ENCODE measurements around the gene OR1L8.
"Not testable (repeated sequence)": the region's sequence is repeated elsewhere in the genome, so short reads cannot be mapped to it uniquely, and the experiment has no call there.

OR1L8 gene

GRCh38 chr9:122583284-122583683, at the start of gene OR1L8:
TSS of gene OR1L8 (minus strand) at chr9:122583384. CDS start at chr9:122568477, 14,907 bp downstream.
- not testable (repeated sequence) for H3K36me3 Mint-ChIP-seq, H3K4me3 Mint-ChIP-seq, H3K9me3 Mint-ChIP-seq, ATAC-seq, H3K27ac Mint-ChIP-seq, H3K27me3 Mint-ChIP-seq, H3K4me1 Mint-ChIP-seq

GRCh38 chr9:122619996-122620395, 36.8 kb upstream of the OR1L8 start:
- H3K9me3 Mint-ChIP-seq, result peaks cover 3% of the 10 kb centered on the region
- no peaks in the 10 kb centered on the region for H3K36me3 Mint-ChIP-seq
- no peaks in the 10 kb centered on the region for H3K4me1 Mint-ChIP-seq
- ATAC-seq, result no peak
- H3K27ac Mint-ChIP-seq, result no peak overlapping the region
- no peak overlapping the region for H3K4me3 Mint-ChIP-seq
- peaks cover 34% of the 10 kb centered on the region for H3K27me3 Mint-ChIP-seq

- Mint-ChIP-seq H3K27ac (no peak within 1 kb of the TSS), H3K27me3 (peaks cover 9% of the 10 kb centered on the region), H3K36me3 (no peaks in the 10 kb centered on the region), H3K9me3 (peaks cover 3% of the 10 kb centered on the region), H3K4me3 (no peak within 1 kb of the TSS), H3K4me1 (no peaks in the 10 kb centered on the region)
- no peak for ATAC-seq
Measured at GRCh38 chr9:122614362-122614761, 31.2 kb upstream of the OR1L8 start, which contains the start of gene OR1Q1. TSS of gene OR1Q1 (plus strand) at chr9:122614738. CDS start at chr9:122614738, 0 bp downstream.

- H3K4me3 Mint-ChIP-seq, result no peak overlapping the region
- ATAC-seq, result no peak
- no peaks in the 10 kb centered on the region for H3K36me3 Mint-ChIP-seq
- no peak overlapping the region for H3K27ac Mint-ChIP-seq
- no peaks in the 10 kb centered on the region for H3K4me1 Mint-ChIP-seq
- H3K27me3 Mint-ChIP-seq, result peaks cover 9% of the 10 kb centered on the region
- no peaks in the 10 kb centered on the region for H3K9me3 Mint-ChIP-seq
Measured at GRCh38 chr9:122609804-122610203, 26.6 kb upstream of the OR1L8 start.

GRCh38 chr9:122606587-122606986, 23.4 kb upstream of the OR1L8 start:
- peaks cover 9% of the 10 kb centered on the region for H3K27me3 Mint-ChIP-seq
- H3K4me3 Mint-ChIP-seq, result no peak overlapping the region
- ATAC-seq, result no peak
- H3K36me3 Mint-ChIP-seq, result no peaks in the 10 kb centered on the region
- no peaks in the 10 kb centered on the region for H3K9me3 Mint-ChIP-seq
- H3K27ac Mint-ChIP-seq, result no peak overlapping the region
- H3K4me1 Mint-ChIP-seq, result no peaks in the 10 kb centered on the region

- Mint-ChIP-seq H3K4me1 (no peaks in the 10 kb centered on the region), H3K4me3 (no peak overlapping the region), H3K9me3 (no peaks in the 10 kb centered on the region), H3K27ac (no peak overlapping the region), H3K36me3 (no peaks in the 10 kb centered on the region), H3K27me3 (peaks cover 18% of the 10 kb centered on the region)
- no peak for ATAC-seq
Measured at GRCh38 chr9:122605691-122606090, 22.5 kb upstream of the OR1L8 start.

GRCh38 chr9:122580360-122580759, 2.8 kb downstream of the OR1L8 start:
- H3K27me3 Mint-ChIP-seq, result peaks cover 6% of the 10 kb centered on the region
- no peaks in the 10 kb centered on the region for H3K9me3 Mint-ChIP-seq
- H3K36me3 Mint-ChIP-seq, result peaks cover 5% of the 10 kb centered on the region
- no peak for ATAC-seq
- no peak overlapping the region for H3K27ac Mint-ChIP-seq
- H3K4me1 Mint-ChIP-seq, result no peaks in the 10 kb centered on the region
- no peak overlapping the region for H3K4me3 Mint-ChIP-seq

GRCh38 chr9:122579874-122580273, 3.3 kb downstream of the OR1L8 start:
- no peak overlapping the region for H3K27ac Mint-ChIP-seq
- ATAC-seq, result no peak

GRCh38 chr9:122572456-122572855, 10.7 kb downstream of the OR1L8 start:
- Mint-ChIP-seq H3K27ac (no peak overlapping the region), H3K36me3 (peaks cover 5% of the 10 kb centered on the region), H3K4me1 (no peaks in the 10 kb centered on the region), H3K4me3 (no peak overlapping the region), H3K9me3 (no peaks in the 10 kb centered on the region), H3K27me3 (no peaks in the 10 kb centered on the region)
- ATAC-seq, result peak; percentile 8

More at GRCh38 chr9:122579874-122580273, 3.3 kb downstream of the OR1L8 start:
- Mint-ChIP-seq H3K4me1 (no peaks in the 10 kb centered on the region), H3K4me3 (no peak overlapping the region), H3K9me3 (no peaks in the 10 kb centered on the region), H3K36me3 (peaks cover 5% of the 10 kb centered on the region), H3K27me3 (peaks cover 6% of the 10 kb centered on the region)

GRCh38 chr9:122567901-122568300, 15.3 kb downstream of the OR1L8 start:
- no peaks in the 10 kb centered on the region for H3K27me3 Mint-ChIP-seq
- no peak overlapping the region for H3K4me3 Mint-ChIP-seq
- no peaks in the 10 kb centered on the region for H3K36me3 Mint-ChIP-seq
- no peak for ATAC-seq
- H3K9me3 Mint-ChIP-seq, result no peaks in the 10 kb centered on the region
- H3K4me1 Mint-ChIP-seq, result no peaks in the 10 kb centered on the region
- H3K27ac Mint-ChIP-seq, result no peak overlapping the region

- Mint-ChIP-seq H3K9me3 (peaks cover 11% of the 10 kb centered on the region), H3K27ac (no peak overlapping the region), H3K27me3 (peaks cover 11% of the 10 kb centered on the region), H3K4me1 (no peaks in the 10 kb centered on the region), H3K4me3 (no peak overlapping the region), H3K36me3 (peaks cover 5% of the 10 kb centered on the region)
- peak; percentile 39 for ATAC-seq
Measured at GRCh38 chr9:122562134-122562760, 20.9 kb downstream of the OR1L8 start.

GRCh38 chr9:122561446-122561845, 21.7 kb downstream of the OR1L8 start:
- Mint-ChIP-seq H3K9me3 (peaks cover 11% of the 10 kb centered on the region), H3K36me3 (peaks cover 5% of the 10 kb centered on the region), H3K27ac (no peak overlapping the region), H3K27me3 (peaks cover 11% of the 10 kb centered on the region), H3K4me3 (no peak overlapping the region), H3K4me1 (no peaks in the 10 kb centered on the region)
- no peak for ATAC-seq

GRCh38 chr9:122552812-122553211, 30.4 kb downstream of the OR1L8 start, which contains the start of gene OR1N2:
TSS of gene OR1N2 (plus strand) at chr9:122553112. CDS start at chr9:122553212, 100 bp downstream.
- ATAC-seq, result no peak
- Mint-ChIP-seq H3K4me1 (no peaks in the 10 kb centered on the region), H3K4me3 (no peak within 1 kb of the TSS), H3K27me3 (peaks cover 15% of the 10 kb centered on the region), H3K9me3 (peaks cover 9% of the 10 kb centered on the region), H3K27ac (no peak within 1 kb of the TSS), H3K36me3 (no peaks in the 10 kb centered on the region)

- peaks cover 15% of the 10 kb centered on the region for H3K27me3 Mint-ChIP-seq
- no peak for ATAC-seq
Measured at GRCh38 chr9:122551371-122551770, 31.8 kb downstream of the OR1L8 start.

GRCh38 chr9:122546196-122546595, 37.0 kb downstream of the OR1L8 start:
- peaks cover 32% of the 10 kb centered on the region for H3K27me3 Mint-ChIP-seq

More at GRCh38 chr9:122551371-122551770, 31.8 kb downstream of the OR1L8 start:
- H3K9me3 Mint-ChIP-seq, result peaks cover 9% of the 10 kb centered on the region
- no peaks in the 10 kb centered on the region for H3K4me1 Mint-ChIP-seq
- H3K4me3 Mint-ChIP-seq, result no peak overlapping the region
- H3K27ac Mint-ChIP-seq, result no peak overlapping the region
- no peaks in the 10 kb centered on the region for H3K36me3 Mint-ChIP-seq

GRCh38 chr9:122538757-122539156, 44.4 kb downstream of the OR1L8 start:
- H3K9me3 Mint-ChIP-seq, result peaks cover 4% of the 10 kb centered on the region
- H3K36me3 Mint-ChIP-seq, result no peaks in the 10 kb centered on the region
- H3K27me3 Mint-ChIP-seq, result peaks cover 7% of the 10 kb centered on the region
- ATAC-seq, result no peak
- no peak overlapping the region for H3K27ac Mint-ChIP-seq
- H3K4me3 Mint-ChIP-seq, result no peak overlapping the region
- H3K4me1 Mint-ChIP-seq, result no peaks in the 10 kb centered on the region

More at GRCh38 chr9:122546196-122546595, 37.0 kb downstream of the OR1L8 start:
- Mint-ChIP-seq H3K4me3 (no peak overlapping the region), H3K36me3 (no peaks in the 10 kb centered on the region), H3K4me1 (no peaks in the 10 kb centered on the region), H3K9me3 (peaks cover 9% of the 10 kb centered on the region), H3K27ac (no peak overlapping the region)
- ATAC-seq, result no peak
